Hindlimb muscle (tissue), 1 donor: ENCODE measurements around the gene AK5. TPM values are rescaled to one million over a fixed set of nuclear protein-coding genes. Genes with fewer than 3 reads are reported as not detected.

ENCODE experiments used
- DNase-seq: peaks from one replicate; pipeline ENCODE4 v3.0.0-alpha.2; 2013
- polyA plus RNA-seq: library from polyadenylated mRNA; unstranded; fragments of 120-200 nt; gene quantifications from one replicate; pipeline ENCODE4 v1.2.1, GENCODE V29; 2013; ENCODE audit not compliant: insufficient read length

AK5 gene
- polyA plus RNA-seq, 1 donor = 6.6 TPM

- DNase-seq = no peak
These were observed 165.8 kb downstream of the AK5 start for GRCh38 chr1:77447669-77448068.

- DNase-seq = no peak
These were observed 178.1 kb downstream of the AK5 start for GRCh38 chr1:77459881-77460280.

GRCh38 chr1:77461691-77462090 is 179.9 kb downstream of the AK5 start:
- DNase-seq = no peak

- DNase-seq = no peak
These were observed 181.4 kb downstream of the AK5 start for GRCh38 chr1:77463216-77463615.

- no peak for DNase-seq
These were observed 183.3 kb downstream of the AK5 start for GRCh38 chr1:77465139-77465538.

GRCh38 chr1:77465922-77466321 is 184.1 kb downstream of the AK5 start:
- no peak for DNase-seq

GRCh38 chr1:77467021-77467595 is 185.3 kb downstream of the AK5 start:
- no peak for DNase-seq

- no peak for DNase-seq
These were observed 185.9 kb downstream of the AK5 start for GRCh38 chr1:77467741-77468140.

GRCh38 chr1:77468257-77468948 is 186.6 kb downstream of the AK5 start:
- peak; percentile 41 for DNase-seq

- no peak for DNase-seq
These were observed 187.3 kb downstream of the AK5 start for GRCh38 chr1:77468949-77469710.

GRCh38 chr1:77471691-77472090 is 189.9 kb downstream of the AK5 start:
- peak; percentile 26 for DNase-seq

- DNase-seq = no peak
These were observed 191.9 kb downstream of the AK5 start for GRCh38 chr1:77473690-77474089.

- DNase-seq = no peak
These were observed 193.8 kb downstream of the AK5 start for GRCh38 chr1:77475641-77476040.

- DNase-seq = no peak
These were observed 194.7 kb downstream of the AK5 start for GRCh38 chr1:77476475-77476874.

- DNase-seq = no peak
These were observed 202.5 kb downstream of the AK5 start for GRCh38 chr1:77484334-77484733.

GRCh38 chr1:77484926-77485325 is 203.1 kb downstream of the AK5 start:
- DNase-seq = no peak

- DNase-seq = no peak
These were observed 205.8 kb downstream of the AK5 start for GRCh38 chr1:77487631-77488030.

- no peak for DNase-seq
These were observed 208.1 kb downstream of the AK5 start for GRCh38 chr1:77489910-77490309.

GRCh38 chr1:77494026-77494425 is 212.2 kb downstream of the AK5 start:
- no peak for DNase-seq

GRCh38 chr1:77498918-77499317 is 217.1 kb downstream of the AK5 start:
- DNase-seq = no peak

GRCh38 chr1:77499466-77499865 is 217.6 kb downstream of the AK5 start:
- DNase-seq = no peak

- DNase-seq = no peak
These were observed 223.2 kb downstream of the AK5 start for GRCh38 chr1:77504986-77505385.

GRCh38 chr1:77506771-77507170 is 225.0 kb downstream of the AK5 start:
- no peak for DNase-seq

GRCh38 chr1:77509051-77509492 is 227.3 kb downstream of the AK5 start:
- no peak for DNase-seq
